Ishikawa (cell line): ENCODE results near the gene WDR59.

ENCODE experiments used
- CEBPB ChIP-seq: IDR thresholded peaks from 2 replicates; pipeline ENCODE4 v1.6.1; 2012
- EGR1 ChIP-seq: IDR thresholded peaks from 2 replicates; pipeline ENCODE4 v1.6.1; 2012
- TAF1 ChIP-seq: IDR thresholded peaks from 2 replicates; pipeline ENCODE4 v1.6.1; 2012; ENCODE audit warnings: low read depth, mild to moderate bottlenecking
- YY1 ChIP-seq: IDR thresholded peaks from 2 replicates; pipeline ENCODE4 v1.6.1; 2012; ENCODE audit warnings: low read depth
- ZBTB7A ChIP-seq: IDR thresholded peaks from 2 replicates; pipeline ENCODE4 v1.6.1; 2012; ENCODE audit warnings: low read depth
- TF ChIP-seq, protein P1 (sequence below): IDR thresholded peaks from 2 replicates; pipeline ENCODE4 v1.6.1; 2012
- TF ChIP-seq, protein P2 (sequence below): IDR thresholded peaks from 2 replicates; pipeline ENCODE4 v1.6.1; 2012; ENCODE audit warnings: low read depth, mild to moderate bottlenecking

DNA sequence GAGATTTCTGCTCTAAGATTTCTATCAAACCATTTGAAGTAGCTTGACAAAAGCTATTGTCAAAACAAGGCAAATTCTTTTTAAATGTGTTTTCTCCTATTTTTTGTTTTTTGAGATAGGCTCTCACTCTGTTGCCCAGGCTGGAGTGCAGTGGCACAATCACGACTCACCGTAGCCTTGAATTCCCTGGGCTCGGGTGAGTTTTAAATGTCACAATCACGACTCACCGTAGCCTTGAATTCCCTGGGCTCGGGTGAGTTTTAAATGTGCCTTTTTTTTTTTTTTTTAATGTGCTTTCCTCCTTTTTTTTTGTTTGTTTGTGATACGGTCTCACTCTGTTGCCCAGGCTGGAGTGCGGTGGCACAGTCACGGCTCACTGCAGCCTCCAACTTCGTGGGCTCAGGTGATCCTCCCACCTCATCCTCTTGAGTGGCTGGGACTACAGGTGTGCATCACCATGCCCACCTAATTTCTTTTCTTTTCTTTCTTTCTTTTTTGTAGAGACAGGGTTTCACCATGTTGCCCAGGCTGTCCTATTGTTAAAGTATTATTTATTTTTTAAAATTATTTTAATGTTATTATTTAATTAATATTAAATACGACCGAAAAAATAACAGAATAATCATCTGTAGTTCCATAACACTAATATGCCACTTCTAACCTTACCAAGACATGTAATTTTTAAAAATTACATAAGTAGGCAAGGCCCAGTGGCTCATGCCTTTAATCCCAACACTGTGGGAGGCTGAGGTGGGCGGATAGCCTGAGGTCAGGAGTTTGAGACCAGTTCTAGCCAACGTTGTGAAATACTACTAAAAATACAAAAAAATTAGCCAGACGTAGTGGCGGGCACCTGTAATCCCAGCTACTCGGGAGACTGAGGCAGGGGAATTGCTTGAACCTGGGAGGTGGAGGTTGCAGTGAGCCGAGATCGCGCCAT is 140.6 kb downstream of the WDR59 start:
- TF ChIP-seq EGR1 (no peak), CEBPB (no peak), ZBTB7A (no peak), TAF1 (no peak), YY1 (no peak)
- TF ChIP-seq, protein P1, sequence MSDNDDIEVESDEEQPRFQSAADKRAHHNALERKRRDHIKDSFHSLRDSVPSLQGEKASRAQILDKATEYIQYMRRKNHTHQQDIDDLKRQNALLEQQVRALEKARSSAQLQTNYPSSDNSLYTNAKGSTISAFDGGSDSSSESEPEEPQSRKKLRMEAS, result no peak
- TF ChIP-seq, protein P2, sequence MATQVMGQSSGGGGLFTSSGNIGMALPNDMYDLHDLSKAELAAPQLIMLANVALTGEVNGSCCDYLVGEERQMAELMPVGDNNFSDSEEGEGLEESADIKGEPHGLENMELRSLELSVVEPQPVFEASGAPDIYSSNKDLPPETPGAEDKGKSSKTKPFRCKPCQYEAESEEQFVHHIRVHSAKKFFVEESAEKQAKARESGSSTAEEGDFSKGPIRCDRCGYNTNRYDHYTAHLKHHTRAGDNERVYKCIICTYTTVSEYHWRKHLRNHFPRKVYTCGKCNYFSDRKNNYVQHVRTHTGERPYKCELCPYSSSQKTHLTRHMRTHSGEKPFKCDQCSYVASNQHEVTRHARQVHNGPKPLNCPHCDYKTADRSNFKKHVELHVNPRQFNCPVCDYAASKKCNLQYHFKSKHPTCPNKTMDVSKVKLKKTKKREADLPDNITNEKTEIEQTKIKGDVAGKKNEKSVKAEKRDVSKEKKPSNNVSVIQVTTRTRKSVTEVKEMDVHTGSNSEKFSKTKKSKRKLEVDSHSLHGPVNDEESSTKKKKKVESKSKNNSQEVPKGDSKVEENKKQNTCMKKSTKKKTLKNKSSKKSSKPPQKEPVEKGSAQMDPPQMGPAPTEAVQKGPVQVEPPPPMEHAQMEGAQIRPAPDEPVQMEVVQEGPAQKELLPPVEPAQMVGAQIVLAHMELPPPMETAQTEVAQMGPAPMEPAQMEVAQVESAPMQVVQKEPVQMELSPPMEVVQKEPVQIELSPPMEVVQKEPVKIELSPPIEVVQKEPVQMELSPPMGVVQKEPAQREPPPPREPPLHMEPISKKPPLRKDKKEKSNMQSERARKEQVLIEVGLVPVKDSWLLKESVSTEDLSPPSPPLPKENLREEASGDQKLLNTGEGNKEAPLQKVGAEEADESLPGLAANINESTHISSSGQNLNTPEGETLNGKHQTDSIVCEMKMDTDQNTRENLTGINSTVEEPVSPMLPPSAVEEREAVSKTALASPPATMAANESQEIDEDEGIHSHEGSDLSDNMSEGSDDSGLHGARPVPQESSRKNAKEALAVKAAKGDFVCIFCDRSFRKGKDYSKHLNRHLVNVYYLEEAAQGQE, result no peak
